Nephron progenitor cell (in vitro differentiated cells): ENCODE measurements around the gene FAM167B.
A peak's percentile ranks its signal among the peaks of the same experiment; 100 is the strongest.

Experiments used
- DNase-seq: peaks from one replicate; pipeline ENCODE4 v3.0.0; 2021
- H3K27ac Mint-ChIP-seq: 2 replicates; pipeline ENCODE4 v1.8.0; 2021; ENCODE audit warnings: mild to moderate bottlenecking, moderate library complexity, mixed read lengths
- H3K27me3 Mint-ChIP-seq: 2 replicates; pipeline ENCODE4 v1.8.0; 2021; ENCODE audit warnings: mild to moderate bottlenecking, low read depth, mixed read lengths; ENCODE audit not compliant: poor library complexity
- H3K36me3 Mint-ChIP-seq: 2 replicates; pipeline ENCODE4 v1.8.0; 2021; ENCODE audit warnings: low read depth, mixed read lengths
- H3K4me1 Mint-ChIP-seq: 2 replicates; pipeline ENCODE4 v1.8.0; 2021; ENCODE audit warnings: mixed read lengths
- H3K4me3 Mint-ChIP-seq: 2 replicates; pipeline ENCODE4 v1.8.0; 2021; ENCODE audit warnings: mild to moderate bottlenecking, moderate library complexity, mixed read lengths
- H3K9me3 Mint-ChIP-seq: 2 replicates; pipeline ENCODE4 v1.8.0; 2021; ENCODE audit warnings: mild to moderate bottlenecking, moderate library complexity, mixed read lengths
- TF ChIP-seq, protein P1 (sequence below): fragments of 200-600 bp; sonication (generic); IDR thresholded peaks from 2 replicates; pipeline ENCODE4 v1.5.0; 2021; ENCODE audit warnings: antibody characterized with exemption

Gene FAM167B

DNA sequence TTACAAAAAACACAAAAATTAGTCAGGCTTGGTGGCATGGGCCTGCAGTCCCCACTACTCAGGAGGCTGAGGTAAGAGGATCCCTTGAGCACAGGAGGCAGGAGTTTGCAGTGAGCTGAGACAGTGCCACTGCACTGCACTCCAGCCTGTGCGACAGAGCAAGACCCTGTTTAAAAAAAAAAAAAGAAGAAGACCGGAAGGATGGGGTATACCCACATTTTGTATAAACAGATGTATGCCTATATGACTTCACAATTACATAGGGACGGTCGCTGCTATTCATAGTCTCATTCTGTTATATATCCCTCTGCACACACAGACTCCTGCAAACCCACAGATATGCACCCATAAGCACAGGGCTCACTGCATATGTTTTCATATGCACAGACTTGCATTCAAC is 16.7 kb downstream of the FAM167B start:
- H3K36me3 Mint-ChIP-seq = no peaks in the 10 kb centered on the region
- H3K4me1 Mint-ChIP-seq = no peaks in the 10 kb centered on the region
- no peak for DNase-seq
- no peaks in the 10 kb centered on the region for H3K9me3 Mint-ChIP-seq
- peak overlapping the region; percentile 53 for H3K27ac Mint-ChIP-seq
- TF ChIP-seq, protein P1, sequence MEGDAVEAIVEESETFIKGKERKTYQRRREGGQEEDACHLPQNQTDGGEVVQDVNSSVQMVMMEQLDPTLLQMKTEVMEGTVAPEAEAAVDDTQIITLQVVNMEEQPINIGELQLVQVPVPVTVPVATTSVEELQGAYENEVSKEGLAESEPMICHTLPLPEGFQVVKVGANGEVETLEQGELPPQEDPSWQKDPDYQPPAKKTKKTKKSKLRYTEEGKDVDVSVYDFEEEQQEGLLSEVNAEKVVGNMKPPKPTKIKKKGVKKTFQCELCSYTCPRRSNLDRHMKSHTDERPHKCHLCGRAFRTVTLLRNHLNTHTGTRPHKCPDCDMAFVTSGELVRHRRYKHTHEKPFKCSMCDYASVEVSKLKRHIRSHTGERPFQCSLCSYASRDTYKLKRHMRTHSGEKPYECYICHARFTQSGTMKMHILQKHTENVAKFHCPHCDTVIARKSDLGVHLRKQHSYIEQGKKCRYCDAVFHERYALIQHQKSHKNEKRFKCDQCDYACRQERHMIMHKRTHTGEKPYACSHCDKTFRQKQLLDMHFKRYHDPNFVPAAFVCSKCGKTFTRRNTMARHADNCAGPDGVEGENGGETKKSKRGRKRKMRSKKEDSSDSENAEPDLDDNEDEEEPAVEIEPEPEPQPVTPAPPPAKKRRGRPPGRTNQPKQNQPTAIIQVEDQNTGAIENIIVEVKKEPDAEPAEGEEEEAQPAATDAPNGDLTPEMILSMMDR = no peak
- H3K4me3 Mint-ChIP-seq = no peak overlapping the region
- H3K27me3 Mint-ChIP-seq = peaks cover 19% of the 10 kb centered on the region

DNA sequence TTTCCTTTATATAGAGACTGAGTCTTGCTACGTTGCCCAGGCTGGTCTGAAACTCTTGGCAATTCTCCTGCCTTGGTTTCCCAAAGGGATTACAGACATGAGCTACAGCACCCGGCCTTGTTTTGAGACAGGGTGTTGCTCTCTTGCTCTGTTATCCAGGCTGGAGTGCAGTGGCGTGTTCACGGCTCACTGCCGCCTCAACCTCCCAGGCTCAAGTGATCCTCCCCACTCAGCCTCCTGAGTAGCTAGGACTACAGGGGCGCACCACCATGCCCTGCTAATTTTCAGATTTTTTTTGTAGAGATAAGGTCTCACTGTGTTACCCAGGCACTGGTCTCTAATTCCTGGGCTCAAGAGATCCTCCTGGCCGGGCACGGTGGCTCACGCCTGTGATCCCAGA is 18.8 kb downstream of the FAM167B start:
- Mint-ChIP-seq H3K27me3 (peaks cover 14% of the 10 kb centered on the region), H3K4me3 (no peak overlapping the region), H3K27ac (no peak overlapping the region), H3K9me3 (no peaks in the 10 kb centered on the region), H3K4me1 (no peaks in the 10 kb centered on the region), H3K36me3 (no peaks in the 10 kb centered on the region)
- no peak for DNase-seq
- TF ChIP-seq, protein P1 = no peak

DNA sequence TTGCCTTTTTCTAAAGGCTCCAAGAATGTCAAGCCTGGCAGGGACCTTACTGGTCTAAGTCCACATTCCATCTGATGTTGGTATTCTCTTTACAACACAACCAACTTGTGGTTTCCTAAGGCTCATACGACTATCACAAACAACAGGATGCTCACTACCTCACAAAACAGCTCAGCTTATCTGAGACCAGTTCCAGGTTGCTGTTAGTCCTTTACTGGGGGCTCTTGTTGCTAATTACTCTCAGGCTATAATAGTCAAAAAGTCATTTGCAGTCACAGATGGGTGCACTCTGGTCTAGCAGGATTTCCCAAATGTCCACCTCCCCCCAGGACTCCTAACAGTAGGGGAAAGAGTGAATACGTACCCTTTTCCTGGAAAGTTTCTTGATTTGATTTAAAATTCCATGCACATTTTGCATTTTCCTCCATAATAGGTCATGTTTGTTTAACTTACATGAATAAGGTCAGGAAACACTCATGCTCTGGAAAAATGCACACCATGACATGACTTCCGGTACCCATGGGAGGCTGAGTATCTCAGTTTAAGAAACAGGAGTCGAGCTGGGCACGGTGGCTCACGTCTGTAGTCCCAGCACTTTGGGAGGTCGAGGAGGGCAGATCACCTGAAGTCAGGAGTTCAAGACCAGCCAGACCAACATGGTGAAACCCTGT is 20.0 kb downstream of the FAM167B start:
- Mint-ChIP-seq H3K27me3 (peaks cover 14% of the 10 kb centered on the region), H3K4me1 (no peaks in the 10 kb centered on the region), H3K36me3 (no peaks in the 10 kb centered on the region), H3K9me3 (no peaks in the 10 kb centered on the region), H3K4me3 (no peak overlapping the region), H3K27ac (no peak overlapping the region)
- TF ChIP-seq, protein P1 = no peak
- no peak for DNase-seq

DNA sequence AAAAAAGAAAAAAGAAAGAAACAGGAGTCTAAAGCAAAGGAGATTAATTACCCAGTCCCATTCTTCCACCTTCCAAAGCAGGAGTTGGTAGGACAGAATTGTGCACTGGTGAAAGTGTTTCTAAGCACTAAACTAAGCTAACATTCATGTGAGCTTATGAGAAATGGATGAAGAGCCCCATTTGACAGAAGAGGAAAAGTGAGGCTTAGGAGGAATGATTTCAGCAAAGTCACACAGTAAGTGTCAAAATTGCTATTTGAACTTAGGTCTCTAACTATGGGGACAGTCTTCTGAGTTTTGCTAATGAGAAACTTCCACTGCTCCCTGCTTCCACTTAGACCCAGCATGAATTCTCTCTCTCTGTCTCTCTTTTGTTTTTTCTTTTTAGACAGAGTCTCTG is 22.7 kb downstream of the FAM167B start:
- TF ChIP-seq, protein P1 = no peak
- H3K4me1 Mint-ChIP-seq = peaks cover 23% of the 10 kb centered on the region
- H3K27ac Mint-ChIP-seq = no peak overlapping the region
- no peaks in the 10 kb centered on the region for H3K36me3 Mint-ChIP-seq
- H3K9me3 Mint-ChIP-seq = no peaks in the 10 kb centered on the region
- no peak overlapping the region for H3K4me3 Mint-ChIP-seq
- DNase-seq = no peak
- peaks cover 6% of the 10 kb centered on the region for H3K27me3 Mint-ChIP-seq

DNA sequence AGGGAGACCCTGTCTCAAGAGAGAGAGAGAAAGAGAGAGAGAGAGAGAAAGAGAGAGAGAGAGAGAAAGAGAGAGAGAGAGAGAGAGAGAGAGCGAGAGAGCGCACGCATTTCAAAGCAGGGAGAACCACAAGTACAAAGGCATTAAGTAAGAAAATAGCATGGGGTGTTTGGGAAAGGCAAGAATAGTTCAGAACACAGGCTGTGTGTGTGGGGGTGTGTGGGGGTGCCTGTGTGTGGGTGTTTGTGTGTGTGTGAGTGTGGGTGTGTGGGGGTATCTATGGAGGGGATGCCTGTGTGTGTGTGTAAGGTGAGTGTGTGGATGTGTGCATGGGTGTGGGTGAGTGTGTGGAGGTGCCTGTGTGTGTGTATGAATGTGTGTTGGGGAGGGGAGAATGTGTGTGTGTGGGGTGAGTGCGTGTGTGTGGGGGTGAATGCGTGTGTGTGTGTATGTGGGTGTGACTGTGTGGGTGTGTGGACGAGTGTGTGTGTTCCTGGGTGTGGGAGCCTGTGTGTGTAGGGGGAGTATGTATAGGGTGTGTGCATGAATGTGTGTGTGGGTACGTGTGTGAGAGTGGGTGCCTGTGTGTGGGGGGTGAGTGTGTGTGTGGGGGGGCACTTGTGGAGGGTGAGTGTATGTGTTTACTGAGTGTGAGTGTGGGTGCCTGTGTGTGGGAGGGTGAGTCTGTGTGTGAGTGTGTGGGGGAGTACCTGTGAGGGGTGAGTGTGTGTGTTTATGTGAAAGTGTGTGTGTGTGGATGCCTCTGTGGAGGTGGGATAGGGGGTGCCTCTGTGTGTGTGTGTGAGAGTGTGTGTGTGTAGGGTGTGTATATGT is 25.8 kb downstream of the FAM167B start:
- H3K4me1 Mint-ChIP-seq = peaks cover 23% of the 10 kb centered on the region
- peaks cover 8% of the 10 kb centered on the region for H3K27me3 Mint-ChIP-seq
- no peak overlapping the region for H3K27ac Mint-ChIP-seq
- TF ChIP-seq, protein P1 = no peak
- DNase-seq = no peak
- H3K4me3 Mint-ChIP-seq = no peak overlapping the region
- H3K36me3 Mint-ChIP-seq = no peaks in the 10 kb centered on the region
- H3K9me3 Mint-ChIP-seq = no peaks in the 10 kb centered on the region
